SK-N-SH (cell line): ENCODE measurements around the gene RPL39. TPM values are rescaled to one million over a fixed set of nuclear protein-coding genes. Genes with fewer than 3 reads are reported as not detected.

ENCODE experiments used
- CTCF ChIA-PET: fragments of 300-600, 350-600 bp; formaldehyde crosslinking; extraction: SDS; loops from one replicate; lab custom pipeline; 2021; lab: Yijun Ruan, JAX
- POLR2A ChIA-PET: fragments of 350-600 bp; sonication (Branson Sonifier 250); formaldehyde crosslinking; extraction: SDS; loops from one replicate; lab custom pipeline; 2020; ENCODE audit warnings: antibody characterized with exemption, inconsistent platforms; lab: Yijun Ruan, JAX
- DNase-seq: peaks from one replicate; pipeline ENCODE4 v3.0.0; 2012
- H2AFZ ChIP-seq: fragments of 200-600 bp; sonication (generic); 2 replicates; pipeline ENCODE4 v1.8.1; 2016; ENCODE audit warnings: antibody characterized with exemption, mild to moderate bottlenecking, low read depth
- H3F3A ChIP-seq: fragments of 200-600 bp; sonication (generic); replicated peaks from 2 replicates; pipeline ENCODE3; 2016; ENCODE audit warnings: antibody characterized with exemption, mild to moderate bottlenecking; ENCODE audit not compliant: insufficient read depth
- H3K27ac ChIP-seq, 2 experiments: fragments of 200-500 bp in 1 of 2; fragments of 200-600 bp in 1 of 2; sonication (Bioruptor generic) in 1 of 2; sonication (generic), shearing (Covaris generic) in 1 of 2; 2 replicates each; pipeline versions ENCODE4 v1.5.1 to v1.6.1; 2014 to 2016; ENCODE audit warnings: low read depth in 2 of 2, inconsistent platforms in 1 of 2, low read length in 1 of 2, mild to moderate bottlenecking in 1 of 2, mixed read lengths in 1 of 2
- H3K27me3 ChIP-seq: fragments of 200-600 bp; sonication (generic), shearing (Covaris generic); 2 replicates; pipeline ENCODE4 v1.6.1; 2016; ENCODE audit warnings: mixed run types; ENCODE audit not compliant: insufficient read depth
- H3K36me3 ChIP-seq, 2 experiments: fragments of 200-500 bp in 1 of 2; fragments of 200-600 bp in 1 of 2; sonication (Bioruptor generic) in 1 of 2; sonication (generic) in 1 of 2; replicated peaks in 1 of 2; 2 replicates each; pipeline versions ENCODE3 to v1.5.1; 2014 to 2016; ENCODE audit warnings: low read length in 1 of 2, mild to moderate bottlenecking in 1 of 2; ENCODE audit not compliant: insufficient read depth in 2 of 2, control insufficient read depth in 1 of 2
- H3K4me1 ChIP-seq, 2 experiments: fragments of 200-500 bp in 1 of 2; fragments of 200-600 bp in 1 of 2; sonication (Bioruptor generic) in 1 of 2; sonication (generic), shearing (Covaris generic) in 1 of 2; 2 replicates each; pipeline versions ENCODE4 v1.5.1 to v1.6.1; 2014 to 2016; ENCODE audit warnings: low read depth in 1 of 2, low read length in 1 of 2, mixed run types in 1 of 2; ENCODE audit not compliant: insufficient read depth in 2 of 2, control insufficient read depth in 1 of 2
- H3K4me2 ChIP-seq: fragments of 200-600 bp; sonication (generic), shearing (Covaris generic); 2 replicates; pipeline ENCODE4 v1.6.1; 2017; ENCODE audit warnings: mixed run types
- H3K4me3 ChIP-seq, 2 experiments: fragments of 200-500 bp in 1 of 2; fragments of 200-600 bp in 1 of 2; sonication (Bioruptor generic) in 1 of 2; sonication (generic), shearing (Covaris generic) in 1 of 2; 2 replicates each; pipeline versions ENCODE4 v1.5.1 to v1.8.1; 2014 to 2016; ENCODE audit warnings: low read depth in 2 of 2, inconsistent platforms in 1 of 2, low read length in 1 of 2, mild to moderate bottlenecking in 1 of 2, mixed read lengths in 1 of 2, moderate library complexity in 1 of 2
- H3K79me2 ChIP-seq: fragments of 200-600 bp; sonication (generic); 2 replicates; pipeline ENCODE4 v1.8.1; 2017; ENCODE audit warnings: mild to moderate bottlenecking; ENCODE audit not compliant: insufficient read depth
- H3K9ac ChIP-seq: fragments of 200-600 bp; sonication (generic); 2 replicates; pipeline ENCODE4 v1.6.1; 2017; ENCODE audit warnings: mixed run types
- H3K9me2 ChIP-seq: fragments of 200-600 bp; sonication (generic); 2 replicates; pipeline ENCODE4 v1.6.1; 2017; ENCODE audit warnings: mixed run types
- H3K9me3 ChIP-seq: fragments of 200-600 bp; sonication (generic); 2 replicates; pipeline ENCODE4 v1.6.1; 2017; ENCODE audit warnings: mixed run types, mild to moderate bottlenecking, moderate library complexity
- H4K20me1 ChIP-seq: fragments of 200-600 bp; sonication (generic); 2 replicates; pipeline ENCODE4 v1.6.1; 2017; ENCODE audit warnings: mild to moderate bottlenecking, mixed run types; ENCODE audit not compliant: insufficient read depth
- POLR2AphosphoS5 ChIP-seq: IDR thresholded peaks from 2 replicates; pipeline ENCODE4 v1.6.1; 2012; ENCODE audit warnings: low read depth, low read length
- RAD21 ChIP-seq: IDR thresholded peaks from 2 replicates; pipeline ENCODE4 v1.6.1; 2012; ENCODE audit warnings: mild to moderate bottlenecking, low read length
- WGBS: methylation state at CpG from one replicate; pipeline ENCODE4 v1.1.6; 2017; ENCODE audit warnings: low lambda C conversion rate; 5-methylcytosine and 5-hydroxymethylcytosine counted together
- polyA plus RNA-seq, 3 experiments: library from polyadenylated mRNA; depleted of rRNA; stranded (reverse); fragments of >200 nt; gene quantifications; 2 replicates each; pipeline ENCODE4 v1.2.3, GENCODE V29; 2012
- TF ChIP-seq, protein P1 (sequence below): IDR thresholded peaks from 2 replicates; pipeline ENCODE4 v1.4.0; 2012; ENCODE audit warnings: low read depth
- TF ChIP-seq, protein P2 (sequence below): IDR thresholded peaks from 2 replicates; pipeline ENCODE4 v1.6.1; 2012; ENCODE audit warnings: mild to moderate bottlenecking, low read depth, low read length, moderate library complexity

Gene RPL39
- polyA plus RNA-seq, 1 of the 3 experiments (the other 2 are of a cell fraction): 4,443 TPM

DNA sequence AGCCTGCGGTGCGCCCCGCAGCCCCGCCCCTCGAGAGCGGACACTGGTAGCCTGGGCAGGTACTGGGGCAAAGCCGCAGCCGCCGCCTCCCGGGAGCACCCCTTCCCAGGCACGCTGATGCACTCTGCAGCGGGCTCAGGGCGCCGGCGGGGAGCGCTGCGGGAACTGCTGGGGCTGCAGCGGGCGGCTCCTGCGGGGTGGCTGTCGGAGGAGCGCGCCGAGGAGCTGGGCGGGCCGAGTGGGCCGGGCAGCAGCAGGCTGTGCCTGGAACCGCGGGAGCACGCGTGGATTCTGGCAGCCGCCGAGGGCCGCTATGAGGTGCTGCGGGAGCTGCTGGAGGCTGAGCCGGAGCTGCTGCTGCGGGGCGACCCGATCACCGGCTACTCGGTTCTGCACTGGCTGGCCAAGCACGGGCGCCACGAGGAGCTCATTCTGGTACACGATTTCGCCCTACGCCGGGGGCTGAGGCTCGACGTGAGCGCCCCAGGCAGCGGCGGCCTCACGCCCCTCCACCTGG lies 32.6 kb downstream of the RPL39 start:
- H3F3A ChIP-seq: peaks cover 7% of the 10 kb centered on the region
- no peak overlapping the region for H3K27ac ChIP-seq
- CTCF ChIA-PET: interaction anchor here (0.8 to 3.6 kb wide), 10 partner anchors 10 to 246 kb away, joined by 3 to 15 read pairs (median 4); no protein-coding TSS in a partner anchor
- peak; percentile 67 for DNase-seq
- H3K4me2 ChIP-seq: peak overlapping the region; percentile 67
- H3K79me2 ChIP-seq: no peaks in the 10 kb centered on the region
- H3K27me3 ChIP-seq: peaks cover 27% of the 10 kb centered on the region
- TF ChIP-seq, protein P1, sequence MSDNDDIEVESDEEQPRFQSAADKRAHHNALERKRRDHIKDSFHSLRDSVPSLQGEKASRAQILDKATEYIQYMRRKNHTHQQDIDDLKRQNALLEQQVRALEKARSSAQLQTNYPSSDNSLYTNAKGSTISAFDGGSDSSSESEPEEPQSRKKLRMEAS: peak; percentile 16; the same call in 1 of the 2 replicates
- TF ChIP-seq POLR2AphosphoS5: no peak
- TF ChIP-seq, all 33 proteins: peak for 1
- Histone ChIP-seq H3K9me3 (no peaks in the 10 kb centered on the region), H3K36me3 (no peaks in the 10 kb centered on the region), H2AFZ (no peak overlapping the region; the same call in 1 of the 2 replicates), H3K4me1 (peaks cover 0 to 5% of the 10 kb centered on the region in 2 experiments; a peak in 1 of 4 replicates), H4K20me1 (no peaks in the 10 kb centered on the region), H3K9ac (no peak overlapping the region), H3K9me2 (no peaks in the 10 kb centered on the region), H3K4me3 (peak overlapping the region; percentile 39 to 41)
- POLR2A ChIA-PET: interaction anchor here (0.9 to 1.1 kb wide), 3 partner anchors 31 to 33 kb away, joined by 3 to 4 read pairs (median 3); partner anchors contain the start of gene RPL39
- 2% methylated on average over 8 of the region's 54 CpGs for WGBS

DNA sequence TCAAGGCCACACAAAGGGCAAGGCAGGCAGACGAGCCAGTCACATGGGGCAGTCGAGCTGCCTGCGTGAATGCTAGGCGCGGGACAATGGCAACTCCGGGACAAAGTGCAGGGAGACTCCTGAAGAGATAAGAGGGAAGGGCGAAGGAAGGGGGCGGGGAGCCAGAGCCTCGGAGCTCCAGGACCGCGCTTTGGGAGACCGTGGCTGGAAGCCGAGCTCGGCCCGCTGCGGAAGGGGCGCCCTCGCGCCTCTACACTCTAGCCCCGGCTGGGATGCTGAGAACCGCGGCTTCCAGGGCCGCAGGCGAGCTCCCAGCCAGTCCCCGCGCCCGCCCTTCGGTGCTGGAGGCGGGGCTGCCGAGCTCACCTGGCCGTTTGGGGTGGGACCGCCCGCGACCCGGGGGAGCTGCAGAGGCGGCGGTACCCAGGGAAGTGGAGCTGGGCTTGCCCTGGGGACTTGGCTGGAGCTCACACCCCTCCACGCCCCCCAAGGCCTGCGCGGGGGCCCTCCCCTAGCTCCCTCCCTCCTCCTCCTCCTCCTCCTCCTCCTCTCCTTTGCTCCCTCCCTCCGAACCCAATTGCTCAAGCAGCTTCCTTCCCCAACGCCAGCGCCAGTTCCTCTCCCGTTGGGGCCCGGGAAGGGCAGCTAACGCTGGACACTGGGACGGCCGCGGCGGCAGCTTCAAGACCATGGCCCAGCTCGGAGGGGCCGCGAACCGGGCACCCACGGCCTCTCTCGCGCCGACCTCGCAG lies 33.3 kb downstream of the RPL39 start, which contains the start of gene SOWAHD:
Gene SOWAHD, plus strand, starts transcription at position 610 of the 752 bp plus-strand sequence. Its CDS starts 80 bp downstream, at position 690.
- TF ChIP-seq RAD21: no peak
- TF ChIP-seq, protein P2, sequence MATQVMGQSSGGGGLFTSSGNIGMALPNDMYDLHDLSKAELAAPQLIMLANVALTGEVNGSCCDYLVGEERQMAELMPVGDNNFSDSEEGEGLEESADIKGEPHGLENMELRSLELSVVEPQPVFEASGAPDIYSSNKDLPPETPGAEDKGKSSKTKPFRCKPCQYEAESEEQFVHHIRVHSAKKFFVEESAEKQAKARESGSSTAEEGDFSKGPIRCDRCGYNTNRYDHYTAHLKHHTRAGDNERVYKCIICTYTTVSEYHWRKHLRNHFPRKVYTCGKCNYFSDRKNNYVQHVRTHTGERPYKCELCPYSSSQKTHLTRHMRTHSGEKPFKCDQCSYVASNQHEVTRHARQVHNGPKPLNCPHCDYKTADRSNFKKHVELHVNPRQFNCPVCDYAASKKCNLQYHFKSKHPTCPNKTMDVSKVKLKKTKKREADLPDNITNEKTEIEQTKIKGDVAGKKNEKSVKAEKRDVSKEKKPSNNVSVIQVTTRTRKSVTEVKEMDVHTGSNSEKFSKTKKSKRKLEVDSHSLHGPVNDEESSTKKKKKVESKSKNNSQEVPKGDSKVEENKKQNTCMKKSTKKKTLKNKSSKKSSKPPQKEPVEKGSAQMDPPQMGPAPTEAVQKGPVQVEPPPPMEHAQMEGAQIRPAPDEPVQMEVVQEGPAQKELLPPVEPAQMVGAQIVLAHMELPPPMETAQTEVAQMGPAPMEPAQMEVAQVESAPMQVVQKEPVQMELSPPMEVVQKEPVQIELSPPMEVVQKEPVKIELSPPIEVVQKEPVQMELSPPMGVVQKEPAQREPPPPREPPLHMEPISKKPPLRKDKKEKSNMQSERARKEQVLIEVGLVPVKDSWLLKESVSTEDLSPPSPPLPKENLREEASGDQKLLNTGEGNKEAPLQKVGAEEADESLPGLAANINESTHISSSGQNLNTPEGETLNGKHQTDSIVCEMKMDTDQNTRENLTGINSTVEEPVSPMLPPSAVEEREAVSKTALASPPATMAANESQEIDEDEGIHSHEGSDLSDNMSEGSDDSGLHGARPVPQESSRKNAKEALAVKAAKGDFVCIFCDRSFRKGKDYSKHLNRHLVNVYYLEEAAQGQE: no peak
- ChIA-PET POLR2A (interaction anchor here (1.0 to 1.1 kb wide), 2 partner anchors 33 to 155 kb away, joined by 3 to 4 read pairs; partner anchors contain the start of gene RPL39), CTCF (interaction anchor here (0.7 to 3.6 kb wide), 10 partner anchors 9 to 246 kb away, joined by 3 to 15 read pairs (median 4); no protein-coding TSS in a partner anchor)
- Histone ChIP-seq H3K27ac (no peak within 1 kb of the TSS), H3K4me1 (peaks cover 0 to under 1% of the 10 kb centered on the region in 2 experiments; a peak in 1 of 4 replicates), H3K4me2 (peak within 1 kb of the TSS; percentile 67), H3K9me3 (no peaks in the 10 kb centered on the region), H2AFZ (peak within 1 kb of the TSS; percentile 46; the same call in 1 of the 2 replicates), H3K4me3 (peak within 1 kb of the TSS; percentile 39 to 41), H3K27me3 (peaks cover 27% of the 10 kb centered on the region), H3K9me2 (no peaks in the 10 kb centered on the region), H3K36me3 (no peaks in the 10 kb centered on the region), H3F3A (peaks cover 1% of the 10 kb centered on the region), H3K9ac (no peak within 1 kb of the TSS), H3K79me2 (no peaks in the 10 kb centered on the region), H4K20me1 (no peaks in the 10 kb centered on the region)
- DNase-seq: peak; percentile 63
- 20% methylated on average over 48 of the region's 59 CpGs for WGBS
